GM20000 (cell line): ENCODE data around the gene EFCAB10.
"Not testable (repeated sequence)": the region's sequence is repeated elsewhere in the genome, so short reads cannot be mapped to it uniquely, and the experiment has no call there.

Experiments
- DNase-seq: peaks from one replicate; pipeline ENCODE4 v3.0.0; 2012; ENCODE audit warnings: low spot score
- TF ChIP-seq, protein P1 (sequence below): IDR thresholded peaks from 2 replicates; pipeline ENCODE4 v1.5.1; 2012; ENCODE audit warnings: mild to moderate bottlenecking, control low read depth; ENCODE audit errors: extremely low read depth, missing control alignments

Gene EFCAB10

DNA sequence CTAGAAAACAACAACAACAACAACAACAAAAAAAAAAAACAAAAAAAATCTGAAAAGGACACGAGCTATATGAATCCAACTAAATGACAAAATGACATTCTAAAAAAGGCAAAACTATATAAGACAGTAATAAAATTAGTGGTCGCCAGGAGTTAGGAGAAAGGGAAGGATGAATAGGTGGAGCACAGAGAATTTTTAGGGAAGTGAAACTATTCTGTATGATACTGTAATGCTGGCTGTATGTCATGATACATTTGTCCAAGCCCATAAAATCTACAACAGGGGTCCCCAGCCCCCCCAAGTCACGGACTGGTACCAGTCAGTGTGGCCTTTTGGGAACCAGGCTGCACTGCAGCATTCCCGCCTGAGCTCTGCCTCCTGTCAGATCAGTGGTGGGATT, 56.5 kb downstream of the EFCAB10 start:
- no peak for DNase-seq
- TF ChIP-seq, protein P1, sequence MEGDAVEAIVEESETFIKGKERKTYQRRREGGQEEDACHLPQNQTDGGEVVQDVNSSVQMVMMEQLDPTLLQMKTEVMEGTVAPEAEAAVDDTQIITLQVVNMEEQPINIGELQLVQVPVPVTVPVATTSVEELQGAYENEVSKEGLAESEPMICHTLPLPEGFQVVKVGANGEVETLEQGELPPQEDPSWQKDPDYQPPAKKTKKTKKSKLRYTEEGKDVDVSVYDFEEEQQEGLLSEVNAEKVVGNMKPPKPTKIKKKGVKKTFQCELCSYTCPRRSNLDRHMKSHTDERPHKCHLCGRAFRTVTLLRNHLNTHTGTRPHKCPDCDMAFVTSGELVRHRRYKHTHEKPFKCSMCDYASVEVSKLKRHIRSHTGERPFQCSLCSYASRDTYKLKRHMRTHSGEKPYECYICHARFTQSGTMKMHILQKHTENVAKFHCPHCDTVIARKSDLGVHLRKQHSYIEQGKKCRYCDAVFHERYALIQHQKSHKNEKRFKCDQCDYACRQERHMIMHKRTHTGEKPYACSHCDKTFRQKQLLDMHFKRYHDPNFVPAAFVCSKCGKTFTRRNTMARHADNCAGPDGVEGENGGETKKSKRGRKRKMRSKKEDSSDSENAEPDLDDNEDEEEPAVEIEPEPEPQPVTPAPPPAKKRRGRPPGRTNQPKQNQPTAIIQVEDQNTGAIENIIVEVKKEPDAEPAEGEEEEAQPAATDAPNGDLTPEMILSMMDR = no peak

GRCh38 chr7:105524423-105524822, 56.9 kb downstream of the EFCAB10 start:
- DNase-seq = not testable (repeated sequence)

- TF ChIP-seq, protein P1 = no peak
- DNase-seq = peak; percentile 98
Measured at GRCh38 chr7:105521717-105522463, 59.4 kb downstream of the EFCAB10 start, which contains the start of gene PUS7. Gene PUS7 (minus strand): TSS chr7:105522271. CDS start chr7:105508512, 13,759 bp downstream.

DNA sequence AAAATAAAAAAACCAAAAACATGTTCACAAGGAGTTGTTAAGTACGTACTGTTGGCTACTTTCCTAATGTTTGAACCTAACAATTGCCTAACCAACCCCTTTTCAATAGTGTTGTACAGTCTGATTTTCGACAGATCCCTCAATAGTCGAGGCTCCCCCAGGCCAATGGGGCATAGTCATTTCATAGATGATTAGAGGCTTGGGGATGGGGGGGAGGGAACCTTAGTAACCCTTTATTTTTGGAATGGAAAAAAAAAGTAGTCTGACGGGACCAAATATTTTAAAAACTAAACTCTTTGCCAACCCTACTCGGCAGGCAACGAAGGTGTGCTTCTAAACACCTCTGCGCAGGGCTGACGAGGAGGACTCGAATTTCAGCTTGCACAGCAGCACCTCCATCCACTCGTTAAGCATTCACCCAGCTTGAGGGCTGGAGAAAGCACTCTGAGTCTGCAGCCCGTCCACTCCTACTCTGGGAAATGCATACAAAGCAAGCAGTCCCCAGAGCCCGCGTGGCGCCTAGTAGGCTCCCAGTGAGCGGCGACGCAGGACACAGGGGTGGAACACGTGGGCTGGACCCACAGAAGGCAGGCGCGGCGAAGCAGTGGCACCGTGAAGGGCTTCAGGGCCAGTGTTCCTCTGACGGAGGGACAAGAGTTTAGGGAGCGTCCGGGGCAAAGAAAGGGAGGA, 60.1 kb downstream of the EFCAB10 start:
- DNase-seq = peak; percentile 64
- TF ChIP-seq, protein P1 = no peak

- DNase-seq = not testable (repeated sequence)
Measured at GRCh38 chr7:105520620-105521019, 60.7 kb downstream of the EFCAB10 start.

DNA sequence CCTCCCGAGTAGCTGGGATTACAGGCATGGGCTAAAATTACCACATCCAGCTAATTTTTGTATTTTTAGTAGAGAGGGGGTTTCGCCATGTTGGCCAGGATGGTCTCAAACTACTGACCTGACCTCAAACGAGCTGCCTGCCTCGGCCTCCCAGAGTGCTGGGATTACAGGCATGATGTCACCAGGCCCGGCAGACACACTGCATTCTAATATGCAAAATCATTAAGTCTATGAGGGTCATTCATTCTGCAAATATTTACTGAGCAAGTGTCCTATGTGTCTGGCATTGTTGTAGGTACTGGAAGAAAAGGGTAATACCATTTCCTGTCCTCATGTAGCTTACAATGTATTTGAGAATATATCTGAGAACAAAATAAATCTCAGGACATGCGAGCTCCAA, 61.9 kb downstream of the EFCAB10 start:
- DNase-seq = no peak
- TF ChIP-seq, protein P1 = no peak

GRCh38 chr7:105515610-105516009, 65.7 kb downstream of the EFCAB10 start:
- DNase-seq = not testable (repeated sequence)
